Astrocyte of the spinal cord (primary cell): ENCODE measurements around the gene TRAPPC3L.
A peak's percentile ranks its signal among the peaks of the same experiment; 100 is the strongest.

Experiments used
- DNase-seq: peaks from one replicate; pipeline ENCODE4 v3.0.0; 2011; ENCODE audit warnings: low read depth, low spot score
- H3K4me3 ChIP-seq: 2 replicates; pipeline ENCODE4 v1.5.1; 2011; ENCODE audit warnings: low read depth, mild to moderate bottlenecking, low read length, moderate library complexity
- CTCF ChIP-seq: IDR thresholded peaks from 2 replicates; pipeline ENCODE4 v1.5.1; 2012; ENCODE audit warnings: low read depth, mild to moderate bottlenecking, low read length, inconsistent platforms
- in situ Hi-C: cut with HindIII; loops from 2 replicates; pipeline ENCODE4 v1.10.0; 2017; ENCODE audit warnings: low sequenced_read_pairs

The TRAPPC3L gene

GRCh38 chr6:116447496-116448011 lies 97.9 kb downstream of the TRAPPC3L start:
- peak; percentile 90 for DNase-seq
- H3K4me3 ChIP-seq: no peak overlapping the region
- no peak for TF ChIP-seq CTCF
- in situ Hi-C loops: no loop called here

GRCh38 chr6:116447052-116447451 lies 98.4 kb downstream of the TRAPPC3L start:
- H3K4me3 ChIP-seq: no peak overlapping the region
- TF ChIP-seq CTCF: no peak
- DNase-seq: no peak
- in situ Hi-C loops: no loop called here

- TF ChIP-seq CTCF: no peak
- in situ Hi-C loops: no loop called here
- no peak for DNase-seq
- no peak overlapping the region for H3K4me3 ChIP-seq
These were observed 99.1 kb downstream of the TRAPPC3L start for GRCh38 chr6:116446399-116446798.

- H3K4me3 ChIP-seq: no peak overlapping the region
- in situ Hi-C loops: no loop called here
- TF ChIP-seq CTCF: no peak
- DNase-seq: no peak
These were observed 100.4 kb downstream of the TRAPPC3L start for GRCh38 chr6:116445102-116445501.
